ENCODE measurements around the gene ELF1. TPM values are rescaled to one million over a fixed set of nuclear protein-coding genes. Genes with fewer than 3 reads are reported as not detected.
A peak's percentile ranks its signal among the peaks of the same experiment; 100 is the strongest.

Gene ELF1
- total RNA-seq, 5 donors from 2014 or later (not counting 1 experiment from before 2014, with no cell fraction given) = 133 to 221 (median 146) TPM

GRCh38 chr13:40946485-40946884, 72.6 kb downstream of the ELF1 start:
- no CpG with 5 or more reads among the region's 1 CpG for WGBS (ENCODE audit: insufficient coverage)

DNA sequence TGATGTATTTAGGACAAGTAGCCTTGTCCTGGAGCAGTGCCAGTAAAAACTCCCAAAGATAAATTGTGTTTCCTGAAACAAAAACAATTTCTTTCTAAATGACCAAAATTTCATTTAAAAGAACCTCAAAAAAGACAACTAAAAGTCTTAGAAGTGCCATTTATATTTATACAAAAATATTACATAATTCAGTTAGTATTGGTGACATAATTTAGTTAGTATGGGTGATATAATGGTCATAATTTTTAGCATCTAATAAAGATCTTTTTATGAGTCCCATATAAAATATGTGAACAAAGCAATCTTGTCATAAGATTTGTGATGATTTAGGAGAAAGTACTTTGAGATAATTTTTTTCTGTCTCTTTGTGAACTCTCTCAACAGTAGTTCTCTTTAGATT, 76.0 kb downstream of the ELF1 start:
- Mint-ChIP-seq H3K4me3 (no peak overlapping the region), H3K36me3 (peaks cover 69% of the 10 kb centered on the region), H3K27me3 (no peaks in the 10 kb centered on the region), H3K4me1 (peaks cover 51 to 60% (median 57%) of the 10 kb centered on the region in 3 donors), H3K9me3 (no peaks in the 10 kb centered on the region), H3K27ac (peak overlapping the region in 1 of 2 donors; percentile 79)
- Histone ChIP-seq H3K27ac (ENCODE audit: low read length) (no peak overlapping the region), H3K9me3 (no peaks in the 10 kb centered on the region), H3K36me3 (ENCODE audit: control insufficient read depth in 2 of 2, extremely low read depth in 1 of 2, insufficient read depth in 1 of 2, low read length in 1 of 2) (peaks cover 4 to 87% of the 10 kb centered on the region in 2 donors), H3K4me3 (ENCODE audit: control insufficient read depth in 1 of 2, extremely low read depth in 1 of 2, low read length in 1 of 2) (no peak overlapping the region), H3K27me3 (replicated peaks in 1 of 2; ENCODE audit: control insufficient read depth in 2 of 2, extremely low read depth in 1 of 2, insufficient read depth in 2 of 2, low read length in 1 of 2) (no peaks in the 10 kb centered on the region), H3K4me1 (ENCODE audit: control insufficient read depth in 1 of 2, extremely low read depth in 1 of 2, insufficient read depth in 2 of 2, low read length in 2 of 2) (peaks cover 0 to 3% of the 10 kb centered on the region in 2 experiments)
- CTCF ChIA-PET = interaction anchor here (0.7 to 1.9 kb wide), 2 partner anchors 21 to 84 kb away, joined by 3 to 5 read pairs; no protein-coding TSS in a partner anchor
- POLR2A ChIA-PET = interaction anchor here in 1 of 2 donors (1.0 kb wide), 1 partner anchor 16 kb away, joined by 3 read pairs; no protein-coding TSS in a partner anchor
- DNase-seq = no peak
- ATAC-seq (replicated peaks in 1 of 4) = no peak

More at GRCh38 chr13:40946485-40946884, 72.6 kb downstream of the ELF1 start:
- Mint-ChIP-seq H3K36me3 (peaks cover 68% of the 10 kb centered on the region), H3K4me3 (no peak overlapping the region), H3K27ac (peak overlapping the region; percentile 70 to 77), H3K4me1 (peaks cover 49 to 55% (median 50%) of the 10 kb centered on the region in 3 donors), H3K27me3 (no peaks in the 10 kb centered on the region), H3K9me3 (no peaks in the 10 kb centered on the region)
- H3K4me3 ChIP-seq (ENCODE audit: control insufficient read depth in 1 of 2, extremely low read depth in 1 of 2, low read length in 1 of 2) = no peak overlapping the region
- ATAC-seq (replicated peaks in 1 of 4) = peak in 1 of 4 experiments; percentile 13
- POLR2A ChIA-PET = interaction anchor here (0.6 kb wide), 2 partner anchors 10 to 40 kb away, joined by 8 read pairs; no protein-coding TSS in a partner anchor
- no peaks in the 10 kb centered on the region for H3K27me3 ChIP-seq (replicated peaks in 1 of 2; ENCODE audit: control insufficient read depth in 2 of 2, extremely low read depth in 1 of 2, insufficient read depth in 2 of 2, low read length in 1 of 2)
- no peak overlapping the region for H3K27ac ChIP-seq (ENCODE audit: low read length)
- peaks cover 0 to 3% of the 10 kb centered on the region in 2 experiments for H3K4me1 ChIP-seq (ENCODE audit: control insufficient read depth in 1 of 2, extremely low read depth in 1 of 2, insufficient read depth in 2 of 2, low read length in 2 of 2)
- DNase-seq = no peak
- CTCF ChIA-PET = interaction anchor here in 1 of 2 donors (1.3 kb wide), 1 partner anchor 12 kb away, joined by 3 read pairs; no protein-coding TSS in a partner anchor
- H3K36me3 ChIP-seq (ENCODE audit: control insufficient read depth in 2 of 2, extremely low read depth in 1 of 2, insufficient read depth in 1 of 2, low read length in 1 of 2) = peaks cover 4 to 91% of the 10 kb centered on the region in 2 donors
- no peaks in the 10 kb centered on the region for H3K9me3 ChIP-seq

DNA sequence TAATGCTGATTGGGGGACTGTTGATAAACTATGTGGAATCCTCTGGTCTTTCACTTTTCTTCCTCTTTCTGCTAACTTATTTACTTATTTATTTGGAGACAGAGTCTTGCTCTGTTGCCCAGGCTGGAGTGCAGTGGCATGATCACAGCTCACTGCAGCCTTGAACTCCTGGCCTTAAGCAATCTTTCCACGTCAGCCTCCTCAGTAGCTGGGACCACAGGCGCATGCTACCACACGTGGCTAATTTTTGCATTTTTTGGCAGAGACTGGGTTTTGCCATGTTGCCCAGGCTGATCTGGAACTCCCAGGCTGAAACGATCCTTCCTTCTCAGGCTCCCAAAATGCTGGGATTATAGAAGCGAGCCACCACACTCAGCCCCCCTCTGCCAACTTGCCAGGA, 77.5 kb downstream of the ELF1 start:
- H3K27me3 Mint-ChIP-seq = no peaks in the 10 kb centered on the region
- CTCF ChIA-PET = interaction anchor here in 1 of 2 donors (1.0 kb wide), 1 partner anchor 1164 kb away, joined by 3 read pairs; no protein-coding TSS in a partner anchor
- no peak overlapping the region for H3K4me3 Mint-ChIP-seq
- Histone ChIP-seq H3K9me3 (no peaks in the 10 kb centered on the region), H3K4me3 (ENCODE audit: control insufficient read depth in 1 of 2, extremely low read depth in 1 of 2, low read length in 1 of 2) (no peak overlapping the region), H3K27me3 (replicated peaks in 1 of 2; ENCODE audit: control insufficient read depth in 2 of 2, extremely low read depth in 1 of 2, insufficient read depth in 2 of 2, low read length in 1 of 2) (no peaks in the 10 kb centered on the region), H3K36me3 (ENCODE audit: control insufficient read depth in 2 of 2, extremely low read depth in 1 of 2, insufficient read depth in 1 of 2, low read length in 1 of 2) (peaks cover 4 to 80% of the 10 kb centered on the region in 2 donors), H3K27ac (ENCODE audit: low read length) (no peak overlapping the region), H3K4me1 (ENCODE audit: control insufficient read depth in 1 of 2, extremely low read depth in 1 of 2, insufficient read depth in 2 of 2, low read length in 2 of 2) (peaks cover 0 to 3% of the 10 kb centered on the region in 2 experiments)
- DNase-seq = no peak
- H3K4me1 Mint-ChIP-seq = peaks cover 47 to 54% (median 49%) of the 10 kb centered on the region in 3 donors
- peak overlapping the region; percentile 61 to 79 for H3K27ac Mint-ChIP-seq
- POLR2A ChIA-PET = no interaction called here
- no peak for ATAC-seq (replicated peaks in 1 of 4)
- 92% methylated on average over 4 of the region's 5 CpGs for WGBS (ENCODE audit: insufficient coverage)
- no peaks in the 10 kb centered on the region for H3K9me3 Mint-ChIP-seq
- peaks cover 64% of the 10 kb centered on the region for H3K36me3 Mint-ChIP-seq

DNA sequence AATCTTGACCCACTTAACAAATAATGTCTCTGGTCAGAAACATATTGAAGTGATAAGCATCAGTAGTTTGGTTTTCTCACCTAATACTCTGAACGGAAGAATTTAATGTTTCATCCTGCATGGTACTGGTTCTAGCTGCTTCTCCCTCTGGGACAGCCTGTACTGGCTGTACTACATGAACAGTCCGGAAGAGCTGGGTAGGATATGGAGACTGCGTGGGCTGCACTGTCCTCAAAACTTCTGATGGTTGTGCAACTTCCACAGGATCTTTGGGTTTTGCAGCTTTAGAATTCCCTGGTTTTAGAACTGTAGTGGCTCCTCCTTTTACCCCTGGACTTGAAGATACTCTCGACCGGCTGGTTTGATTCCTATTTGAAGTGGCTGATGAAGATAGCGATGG, 78.3 kb downstream of the ELF1 start:
- Mint-ChIP-seq H3K9me3 (no peaks in the 10 kb centered on the region), H3K27me3 (no peaks in the 10 kb centered on the region), H3K4me1 (peaks cover 42 to 53% (median 45%) of the 10 kb centered on the region in 3 donors), H3K4me3 (no peak overlapping the region), H3K36me3 (peaks cover 61% of the 10 kb centered on the region), H3K27ac (peak overlapping the region; percentile 58 to 79)
- H3K36me3 ChIP-seq (ENCODE audit: control insufficient read depth in 2 of 2, extremely low read depth in 1 of 2, insufficient read depth in 1 of 2, low read length in 1 of 2) = peaks cover 4 to 80% of the 10 kb centered on the region in 2 donors
- H3K4me3 ChIP-seq (ENCODE audit: control insufficient read depth in 1 of 2, extremely low read depth in 1 of 2, low read length in 1 of 2) = no peak overlapping the region
- ATAC-seq (replicated peaks in 1 of 4) (peak in 2 of 4 experiments; percentile 24 to 35), DNase-seq (no peak)
- CTCF ChIA-PET = interaction anchor here (0.7 to 0.9 kb wide), 3 partner anchors 12 to 113 kb away, joined by 3 to 9 read pairs (median 5); no protein-coding TSS in a partner anchor
- POLR2A ChIA-PET = interaction anchor here (0.5 to 0.6 kb wide), 4 partner anchors 11 to 1383 kb away, joined by 3 to 6 read pairs (median 4); partner anchors contain the start of gene MTRF1 (in 1 of the 2)
- H3K27ac ChIP-seq (ENCODE audit: low read length) = no peak overlapping the region
- H3K9me3 ChIP-seq = no peaks in the 10 kb centered on the region
- no peaks in the 10 kb centered on the region for H3K27me3 ChIP-seq (replicated peaks in 1 of 2; ENCODE audit: control insufficient read depth in 2 of 2, extremely low read depth in 1 of 2, insufficient read depth in 2 of 2, low read length in 1 of 2)
- 78% methylated on average over 3 of the region's 6 CpGs for WGBS (ENCODE audit: insufficient coverage)
- peaks cover 0 to 6% of the 10 kb centered on the region in 2 experiments for H3K4me1 ChIP-seq (ENCODE audit: control insufficient read depth in 1 of 2, extremely low read depth in 1 of 2, insufficient read depth in 2 of 2, low read length in 2 of 2)

DNA sequence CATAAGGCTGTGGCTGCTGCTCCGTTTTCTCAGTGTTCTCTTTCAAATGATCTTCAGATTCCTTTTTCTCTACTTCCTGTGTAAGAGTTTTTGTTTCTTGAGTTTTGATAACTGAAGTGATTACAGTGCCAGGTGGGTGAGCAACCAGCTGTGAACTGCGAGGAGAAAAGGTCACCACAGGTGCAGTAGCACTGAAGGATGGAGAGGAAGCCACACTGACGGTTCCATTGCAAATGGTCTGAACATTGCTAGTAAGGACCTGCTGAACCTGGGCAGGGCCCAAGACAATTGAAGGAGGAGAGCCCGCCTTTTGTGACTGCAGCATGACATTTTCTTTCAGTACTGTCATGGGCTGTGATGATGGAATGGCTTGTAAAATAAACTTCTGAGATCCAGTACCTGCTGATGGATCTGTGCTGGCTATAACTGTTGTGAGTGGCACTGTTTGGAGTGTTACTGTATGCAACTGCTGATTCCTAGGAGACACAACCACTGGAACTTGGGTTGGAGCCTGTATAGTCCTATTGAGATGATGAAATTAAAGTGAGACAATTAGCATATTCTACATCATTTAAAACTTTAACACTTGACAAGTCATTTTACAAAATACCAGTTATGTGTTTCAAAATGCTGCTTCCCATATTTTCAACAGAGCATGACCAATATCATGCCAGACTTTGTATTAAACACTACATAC, 85.5 kb downstream of the ELF1 start:
- peaks cover 35 to 45% (median 45%) of the 10 kb centered on the region in 3 donors for H3K4me1 Mint-ChIP-seq
- CTCF ChIA-PET = interaction anchor here (0.6 kb wide), 4 partner anchors 35 to 570 kb away, joined by 3 to 8 read pairs (median 5); no protein-coding TSS in a partner anchor
- Histone ChIP-seq H3K36me3 (ENCODE audit: control insufficient read depth in 2 of 2, extremely low read depth in 1 of 2, insufficient read depth in 1 of 2, low read length in 1 of 2) (peaks cover 0 to 59% of the 10 kb centered on the region in 2 donors), H3K27me3 (replicated peaks in 1 of 2; ENCODE audit: control insufficient read depth in 2 of 2, extremely low read depth in 1 of 2, insufficient read depth in 2 of 2, low read length in 1 of 2) (no peaks in the 10 kb centered on the region), H3K27ac (ENCODE audit: low read length) (peak overlapping the region; percentile 23), H3K4me1 (ENCODE audit: control insufficient read depth in 1 of 2, extremely low read depth in 1 of 2, insufficient read depth in 2 of 2, low read length in 2 of 2) (peaks cover 0 to 11% of the 10 kb centered on the region in 2 experiments), H3K4me3 (ENCODE audit: control insufficient read depth in 1 of 2, extremely low read depth in 1 of 2, low read length in 1 of 2) (no peak overlapping the region), H3K9me3 (no peaks in the 10 kb centered on the region)
- peak in 1 of 35 experiments; percentile 3 for DNase-seq
- H3K36me3 Mint-ChIP-seq = peaks cover 51% of the 10 kb centered on the region
- H3K4me3 Mint-ChIP-seq = peak overlapping the region in 2 of 3 donors; percentile 25 to 27
- H3K27me3 Mint-ChIP-seq = no peaks in the 10 kb centered on the region
- H3K27ac Mint-ChIP-seq = peak overlapping the region; percentile 83 to 88
- POLR2A ChIA-PET = interaction anchor here (0.6 to 1.1 kb wide), 5 partner anchors 12 to 265 kb away, joined by 3 to 7 read pairs (median 6); no protein-coding TSS in a partner anchor
- 48% methylated on average over 3 of the region's 4 CpGs for WGBS (ENCODE audit: insufficient coverage)
- peak; percentile 31 to 68 (median 38) for ATAC-seq (replicated peaks in 1 of 4)
- H3K9me3 Mint-ChIP-seq = no peaks in the 10 kb centered on the region

DNA sequence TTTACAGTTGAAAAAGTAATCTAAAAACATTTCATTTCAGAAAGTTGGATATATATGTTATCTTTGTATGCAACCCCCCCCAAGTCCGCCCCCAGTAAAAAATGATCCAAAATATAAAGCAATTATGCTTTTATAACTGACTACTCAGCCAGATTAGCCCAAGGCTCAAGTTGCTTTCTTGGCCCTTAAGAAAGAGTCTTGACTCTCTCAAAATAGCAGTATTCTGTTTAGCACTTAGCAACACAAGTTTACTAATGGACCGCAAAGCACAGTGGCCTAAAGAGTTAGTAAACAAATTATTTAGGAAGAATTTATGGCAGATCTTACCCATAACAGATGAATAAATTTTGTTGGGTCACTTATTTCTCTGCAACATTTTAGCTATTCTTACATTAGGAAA, 86.9 kb downstream of the ELF1 start:
- Histone ChIP-seq H3K36me3 (ENCODE audit: control insufficient read depth in 2 of 2, extremely low read depth in 1 of 2, insufficient read depth in 1 of 2, low read length in 1 of 2) (peaks cover 0 to 49% of the 10 kb centered on the region in 2 donors), H3K4me3 (ENCODE audit: control insufficient read depth in 1 of 2, extremely low read depth in 1 of 2, low read length in 1 of 2) (no peak overlapping the region), H3K4me1 (ENCODE audit: control insufficient read depth in 1 of 2, extremely low read depth in 1 of 2, insufficient read depth in 2 of 2, low read length in 2 of 2) (peaks cover 0 to 11% of the 10 kb centered on the region in 2 experiments), H3K27ac (ENCODE audit: low read length) (no peak overlapping the region), H3K27me3 (replicated peaks in 1 of 2; ENCODE audit: control insufficient read depth in 2 of 2, extremely low read depth in 1 of 2, insufficient read depth in 2 of 2, low read length in 1 of 2) (no peaks in the 10 kb centered on the region), H3K9me3 (no peaks in the 10 kb centered on the region)
- no peak for ATAC-seq (replicated peaks in 1 of 4)
- POLR2A ChIA-PET = interaction anchor here (0.6 kb wide), 2 partner anchors 165 to 393 kb away, joined by 3 to 6 read pairs; no protein-coding TSS in a partner anchor
- CTCF ChIA-PET = interaction anchor here in 1 of 2 donors (0.6 kb wide), 1 partner anchor 26 kb away, joined by 4 read pairs; no protein-coding TSS in a partner anchor
- WGBS (ENCODE audit: insufficient coverage) = no CpG with 5 or more reads among the region's 2 CpGs
- no peak overlapping the region for H3K4me3 Mint-ChIP-seq
- peak overlapping the region in 1 of 2 donors; percentile 52 for H3K27ac Mint-ChIP-seq
- H3K9me3 Mint-ChIP-seq = no peaks in the 10 kb centered on the region
- peaks cover 30 to 45% (median 41%) of the 10 kb centered on the region in 3 donors for H3K4me1 Mint-ChIP-seq
- no peaks in the 10 kb centered on the region for H3K27me3 Mint-ChIP-seq
- DNase-seq = no peak
- H3K36me3 Mint-ChIP-seq = peaks cover 46% of the 10 kb centered on the region
